DMS153 treated with DMSO at 0.1 percent for 48 hours (cell line): ENCODE measurements around the gene AFF1.
"Not testable (repeated sequence)": the region's sequence is repeated elsewhere in the genome, so short reads cannot be mapped to it uniquely, and the experiment has no call there.

Source experiments
- DNase-seq: peaks from one replicate; lab custom pipeline; 2025; ENCODE audit not compliant: unreplicated experiment; lab: John Stamatoyannopoulos, UW

The AFF1 gene

GRCh38 chr4:86977621-86978184 lies 42.9 kb downstream of the AFF1 start:
- peak; percentile 52 for DNase-seq

- DNase-seq: no peak
Measured at GRCh38 chr4:86978709-86979108, 43.9 kb downstream of the AFF1 start.

- no peak for DNase-seq
Measured at GRCh38 chr4:86980230-86980629, 45.4 kb downstream of the AFF1 start.

- DNase-seq: no peak
Measured at GRCh38 chr4:86981789-86982188, 47.0 kb downstream of the AFF1 start.

GRCh38 chr4:86985852-86986251 lies 51.0 kb downstream of the AFF1 start:
- DNase-seq: not testable (repeated sequence)

GRCh38 chr4:86989658-86990057 lies 54.8 kb downstream of the AFF1 start:
- not testable (repeated sequence) for DNase-seq

GRCh38 chr4:86990510-86990909 lies 55.7 kb downstream of the AFF1 start:
- no peak for DNase-seq

- DNase-seq: no peak
Measured at GRCh38 chr4:86991994-86992393, 57.2 kb downstream of the AFF1 start.

- DNase-seq: no peak
Measured at GRCh38 chr4:86993909-86994681, 59.3 kb downstream of the AFF1 start.

GRCh38 chr4:86994686-86995085 lies 59.9 kb downstream of the AFF1 start:
- no peak for DNase-seq

- DNase-seq: not testable (repeated sequence)
Measured at GRCh38 chr4:86996510-86996909, 61.7 kb downstream of the AFF1 start.

- no peak for DNase-seq
Measured at GRCh38 chr4:86999136-86999643, 64.4 kb downstream of the AFF1 start.

GRCh38 chr4:87002682-87003043 lies 67.9 kb downstream of the AFF1 start:
- DNase-seq: no peak

- DNase-seq: no peak
Measured at GRCh38 chr4:87003266-87003665, 68.5 kb downstream of the AFF1 start.

- no peak for DNase-seq
Measured at GRCh38 chr4:87005369-87005689, 70.5 kb downstream of the AFF1 start.

- peak; percentile 50 for DNase-seq
Measured at GRCh38 chr4:87005690-87006425, 71.0 kb downstream of the AFF1 start.

GRCh38 chr4:87006426-87006675 lies 71.5 kb downstream of the AFF1 start:
- DNase-seq: no peak

GRCh38 chr4:87006676-87007527 lies 72.1 kb downstream of the AFF1 start:
- DNase-seq: peak; percentile 91

- DNase-seq: peak; percentile 34
Measured at GRCh38 chr4:87007528-87008446, 73.0 kb downstream of the AFF1 start.

GRCh38 chr4:87009095-87009648 lies 74.4 kb downstream of the AFF1 start:
- no peak for DNase-seq
